ENCODE measurements around the gene ENO4. TPM values are rescaled to one million over a fixed set of nuclear protein-coding genes. Genes with fewer than 3 reads are reported as not detected.

Gene ENO4
- total and polyA plus RNA-seq, 2 experiments from 2014 or later: 0.24 to 0.44 TPM

- TF ChIP-seq REST (IDR thresholded peaks at IDR 0.05; ENCODE audit: unreplicated experiment): no peak
These were observed 58.1 kb downstream of the ENO4 start (continued) for GRCh38 chr10:116907245-116907987.

- H3K4me3 Mint-ChIP-seq: no peak overlapping the region
- no peak for DNase-seq (ENCODE audit: low spot score)
- Histone ChIP-seq H3F3A (replicated peaks; ENCODE audit: low read depth) (no peaks in the 10 kb centered on the region), H3K79me2 (replicated peaks; ENCODE audit: insufficient read depth) (no peaks in the 10 kb centered on the region), H3K27me3 (ENCODE audit: insufficient read depth) (no peaks in the 10 kb centered on the region), H3K4me1 (ENCODE audit: insufficient read depth) (no peaks in the 10 kb centered on the region), H3K9me2 (ENCODE audit: insufficient read depth) (no peaks in the 10 kb centered on the region), H3K27ac (ENCODE audit: low read depth) (no peak overlapping the region), H3K4me3 (no peak overlapping the region), H3K36me3 (ENCODE audit: insufficient read depth) (no peaks in the 10 kb centered on the region), H4K20me1 (replicated peaks; ENCODE audit: insufficient read depth) (no peaks in the 10 kb centered on the region), H2AFZ (no peak overlapping the region), H3K4me2 (no peak overlapping the region)
- H3K27ac Mint-ChIP-seq: no peak overlapping the region
- TF ChIP-seq POLR2AphosphoS5 (IDR thresholded peaks at IDR 0.05; ENCODE audit: low read depth): no peak
- TF ChIP-seq NANOG (IDR thresholded peaks at IDR 0.05; ENCODE audit: borderline replicate concordance): no peak
- TF ChIP-seq CTCF (conservative IDR thresholded peaks at IDR 0.05; ENCODE audit: low read depth in 2 of 2): no peak
- TF ChIP-seq ZNF114 (CRISPR knock-in tag; IDR thresholded peaks at IDR 0.05): no peak
- no peak for TF ChIP-seq EZH2 (IDR thresholded peaks at IDR 0.05; ENCODE audit: low read depth, unreplicated experiment)
- TF ChIP-seq STAT1 (IDR thresholded peaks at IDR 0.05; ENCODE audit: unreplicated experiment): no peak
- no peak for TF ChIP-seq EZH2phosphoT487 (IDR thresholded peaks at IDR 0.05; ENCODE audit: unreplicated experiment)
- no peak for TF ChIP-seq REST (IDR thresholded peaks at IDR 0.05; ENCODE audit: unreplicated experiment)
- no peaks in the 10 kb centered on the region for H3K27me3 Mint-ChIP-seq (ENCODE audit: insufficient read depth, low read depth, poor library complexity)
- no peaks in the 10 kb centered on the region for H3K36me3 Mint-ChIP-seq (ENCODE audit: low read depth)
- H3K4me1 Mint-ChIP-seq: peaks cover 3% of the 10 kb centered on the region; the same call in 1 of the 3 replicates
- no peak for ATAC-seq
- no peaks in the 10 kb centered on the region for H3K9me3 Mint-ChIP-seq
These were observed 60.0 kb downstream of the ENO4 start for GRCh38 chr10:116909307-116909706.
